Calu3 (cell line): ENCODE measurements around the gene SIDT1. TPM values are rescaled to one million over a fixed set of nuclear protein-coding genes. Genes with fewer than 3 reads are reported as not detected.

Source experiments
- BruUV-seq: library from RNA; stranded (reverse); fragments of 400-500 nt; replicated peaks from 2 replicates; lab custom pipeline; 2021; lab: Mats Ljungman, UMichigan
- CTCF ChIA-PET: fragments of 300-600 bp; sonication (Branson Sonifier 250); formaldehyde crosslinking; loops from one replicate; lab custom pipeline; 2022; ENCODE audit warnings: antibody characterized with exemption; lab: Charles Lee
- DNase-seq: peaks from one replicate; pipeline ENCODE4 v3.0.0; 2022
- H3K27ac Mint-ChIP-seq: one replicate; pipeline ENCODE4 v1.8.0; 2022; ENCODE audit warnings: mixed read lengths; ENCODE audit not compliant: unreplicated experiment
- H3K27me3 Mint-ChIP-seq: one replicate; pipeline ENCODE4 v1.8.0; 2022; ENCODE audit warnings: mixed read lengths; ENCODE audit not compliant: unreplicated experiment
- H3K36me3 Mint-ChIP-seq: one replicate; pipeline ENCODE4 v1.8.0; 2022; ENCODE audit warnings: mild to moderate bottlenecking, moderate library complexity, mixed read lengths; ENCODE audit not compliant: insufficient read depth, unreplicated experiment
- H3K4me1 Mint-ChIP-seq: one replicate; pipeline ENCODE4 v1.8.0; 2022; ENCODE audit warnings: mild to moderate bottlenecking, low read depth, mixed read lengths; ENCODE audit not compliant: unreplicated experiment
- H3K4me3 Mint-ChIP-seq: one replicate; pipeline ENCODE4 v1.8.0; 2022; ENCODE audit warnings: mild to moderate bottlenecking, low read depth, moderate library complexity, mixed read lengths; ENCODE audit not compliant: unreplicated experiment
- H3K9me3 Mint-ChIP-seq: one replicate; pipeline ENCODE4 v1.8.0; 2022; ENCODE audit warnings: low read depth, mixed read lengths; ENCODE audit not compliant: unreplicated experiment
- intact Hi-C: fragments of 100-400 bp; cut with micrococcal nuclease; formaldehyde crosslinking; loops from one replicate; pipeline ENCODE4 v1.10.0; 2022; ENCODE audit not compliant: unreplicated experiment
- total RNA-seq: library from RNA; stranded (reverse); gene quantifications from 2 replicates; pipeline ENCODE4 v1.2.3, GENCODE V29; 2022
- TF ChIP-seq, protein P1 (sequence below): fragments of 200-600 bp; IDR thresholded peaks from one replicate; pipeline ENCODE4 v1.8.0; 2022; ENCODE audit warnings: antibody characterized with exemption; ENCODE audit not compliant: unreplicated experiment

SIDT1 gene
- total RNA-seq, 1 experiment from 2014 or later: 0.87 TPM

- TF ChIP-seq, protein P1, sequence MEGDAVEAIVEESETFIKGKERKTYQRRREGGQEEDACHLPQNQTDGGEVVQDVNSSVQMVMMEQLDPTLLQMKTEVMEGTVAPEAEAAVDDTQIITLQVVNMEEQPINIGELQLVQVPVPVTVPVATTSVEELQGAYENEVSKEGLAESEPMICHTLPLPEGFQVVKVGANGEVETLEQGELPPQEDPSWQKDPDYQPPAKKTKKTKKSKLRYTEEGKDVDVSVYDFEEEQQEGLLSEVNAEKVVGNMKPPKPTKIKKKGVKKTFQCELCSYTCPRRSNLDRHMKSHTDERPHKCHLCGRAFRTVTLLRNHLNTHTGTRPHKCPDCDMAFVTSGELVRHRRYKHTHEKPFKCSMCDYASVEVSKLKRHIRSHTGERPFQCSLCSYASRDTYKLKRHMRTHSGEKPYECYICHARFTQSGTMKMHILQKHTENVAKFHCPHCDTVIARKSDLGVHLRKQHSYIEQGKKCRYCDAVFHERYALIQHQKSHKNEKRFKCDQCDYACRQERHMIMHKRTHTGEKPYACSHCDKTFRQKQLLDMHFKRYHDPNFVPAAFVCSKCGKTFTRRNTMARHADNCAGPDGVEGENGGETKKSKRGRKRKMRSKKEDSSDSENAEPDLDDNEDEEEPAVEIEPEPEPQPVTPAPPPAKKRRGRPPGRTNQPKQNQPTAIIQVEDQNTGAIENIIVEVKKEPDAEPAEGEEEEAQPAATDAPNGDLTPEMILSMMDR: no peak
- CTCF ChIA-PET: no interaction called here
- DNase-seq: no peak
- Mint-ChIP-seq H3K4me1 (no peaks in the 10 kb centered on the region), H3K27ac (no peak overlapping the region), H3K27me3 (peaks cover 44% of the 10 kb centered on the region), H3K36me3 (no peaks in the 10 kb centered on the region), H3K9me3 (no peaks in the 10 kb centered on the region), H3K4me3 (no peak overlapping the region)
- intact Hi-C loops: no loop called here
- no TSS peak for BruUV-seq
Observed at GRCh38 chr3:113585720-113586119, 53.4 kb downstream of the SIDT1 start.

- intact Hi-C loops: no loop called here
- DNase-seq: no peak
- Mint-ChIP-seq H3K27me3 (peaks cover 32% of the 10 kb centered on the region), H3K27ac (no peak overlapping the region), H3K4me3 (no peak overlapping the region), H3K36me3 (no peaks in the 10 kb centered on the region), H3K4me1 (no peaks in the 10 kb centered on the region), H3K9me3 (no peaks in the 10 kb centered on the region)
- no TSS peak for BruUV-seq
- TF ChIP-seq, protein P1: no peak
- CTCF ChIA-PET: interaction anchor here (0.6 to 0.7 kb wide), 3 partner anchors 157 to 1580 kb away, joined by 3 to 7 read pairs (median 3); partner anchors contain the start of gene NAA50
Observed at GRCh38 chr3:113588806-113589205, 56.5 kb downstream of the SIDT1 start.

DNA sequence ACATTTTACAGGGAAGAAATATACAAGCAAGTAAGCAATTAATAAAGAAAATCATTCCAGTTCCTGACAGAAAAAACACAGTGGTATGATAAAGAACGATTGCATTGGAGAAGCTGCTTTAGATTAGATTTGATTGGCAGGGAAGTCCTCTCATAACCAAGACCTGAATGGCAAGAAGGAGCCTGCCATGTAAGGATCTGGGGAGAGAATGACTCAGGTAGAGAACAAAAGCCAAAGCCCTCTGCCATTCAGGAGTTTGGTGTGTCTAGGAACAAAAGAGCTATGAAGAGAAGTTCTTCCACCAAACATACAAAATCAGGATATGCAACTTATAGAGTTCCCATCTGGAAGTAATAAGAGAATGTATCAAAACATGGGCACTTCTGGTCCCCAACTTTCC, 57.6 kb downstream of the SIDT1 start:
- CTCF ChIA-PET: no interaction called here
- intact Hi-C loops: no loop called here
- H3K9me3 Mint-ChIP-seq: no peaks in the 10 kb centered on the region
- H3K27ac Mint-ChIP-seq: no peak overlapping the region
- H3K36me3 Mint-ChIP-seq: no peaks in the 10 kb centered on the region
- peaks cover 27% of the 10 kb centered on the region for H3K27me3 Mint-ChIP-seq
- TF ChIP-seq, protein P1: no peak
- BruUV-seq: no TSS peak
- DNase-seq: no peak
- H3K4me3 Mint-ChIP-seq: no peak overlapping the region
- H3K4me1 Mint-ChIP-seq: no peaks in the 10 kb centered on the region

GRCh38 chr3:113590983-113591382, 58.6 kb downstream of the SIDT1 start:
- Mint-ChIP-seq H3K4me3 (no peak overlapping the region), H3K9me3 (no peaks in the 10 kb centered on the region), H3K36me3 (no peaks in the 10 kb centered on the region), H3K27ac (no peak overlapping the region), H3K4me1 (no peaks in the 10 kb centered on the region), H3K27me3 (peaks cover 26% of the 10 kb centered on the region)
- no TSS peak for BruUV-seq
- CTCF ChIA-PET: no interaction called here
- no peak for DNase-seq
- intact Hi-C loops: no loop called here
- TF ChIP-seq, protein P1: no peak
